PC-9 (cell line): ENCODE data around the gene TRAF2. TPM values are rescaled to one million over a fixed set of nuclear protein-coding genes. Genes with fewer than 3 reads are reported as not detected.

Experiments used
- BruUV-seq: library from RNA; stranded (reverse); fragments of 400-500 nt; replicated peaks from 2 replicates; lab custom pipeline; 2021; lab: Mats Ljungman, UMichigan
- CTCF ChIA-PET: fragments of 300-600 bp; sonication (Branson Sonifier 250); formaldehyde crosslinking; loops from one replicate; lab custom pipeline; 2022; ENCODE audit warnings: antibody characterized with exemption; lab: Charles Lee
- POLR2A ChIA-PET: fragments of 300-600 bp; sonication (Branson Sonifier 250); formaldehyde crosslinking; loops from one replicate; lab custom pipeline; 2022; ENCODE audit warnings: antibody characterized with exemption; ENCODE audit not compliant: unreplicated experiment; lab: Charles Lee
- DNase-seq, 2 experiments: peaks; one replicate each; pipeline versions ENCODE4 v3.0.0 to v3.0.0-alpha.2; 2015 to 2022; ENCODE audit warnings: mixed read lengths in 1 of 2
- H2AFZ ChIP-seq: fragments of 200-600 bp; sonication (generic); 2 replicates; pipeline ENCODE4 v1.8.1; 2017; ENCODE audit warnings: antibody characterized with exemption
- H3F3A ChIP-seq: fragments of 200-600 bp; sonication (generic); 2 replicates; pipeline ENCODE4 v1.8.1; 2017; ENCODE audit warnings: antibody characterized with exemption, mild to moderate bottlenecking, low read depth; ENCODE audit not compliant: insufficient read depth
- H3K27ac ChIP-seq: fragments of 200-600 bp; sonication (generic); 2 replicates; pipeline ENCODE4 v1.6.1; 2016; ENCODE audit warnings: mixed run types
- H3K27me3 ChIP-seq: fragments of 200-600 bp; sonication (generic); 2 replicates; pipeline ENCODE4 v1.6.1; 2016; ENCODE audit warnings: low read depth, mixed run types; ENCODE audit not compliant: insufficient read depth
- H3K36me3 ChIP-seq: fragments of 200-600 bp; sonication (generic); 2 replicates; pipeline ENCODE4 v1.6.1; 2016; ENCODE audit warnings: low read depth, mixed run types
- H3K4me1 ChIP-seq: fragments of 200-600 bp; sonication (generic); replicated peaks from 2 replicates; pipeline ENCODE4 v1.6.1; 2016; ENCODE audit warnings: mixed run types; ENCODE audit not compliant: insufficient read depth
- H3K4me2 ChIP-seq: fragments of 200-600 bp; sonication (generic); 2 replicates; pipeline ENCODE4 v1.6.1; 2017; ENCODE audit warnings: mixed run types
- H3K4me3 ChIP-seq: fragments of 200-600 bp; sonication (generic); 2 replicates; pipeline ENCODE4 v1.6.1; 2016; ENCODE audit warnings: mixed run types
- H3K79me2 ChIP-seq: fragments of 200-600 bp; sonication (generic); 2 replicates; pipeline ENCODE4 v1.6.1; 2017; ENCODE audit warnings: low read depth, mixed run types
- H3K9me2 ChIP-seq: fragments of 200-600 bp; sonication (generic); 2 replicates; pipeline ENCODE4 v1.8.1; 2017; ENCODE audit warnings: mild to moderate bottlenecking; ENCODE audit not compliant: insufficient read depth
- H3K9me3 ChIP-seq: fragments of 200-600 bp; sonication (generic); 2 replicates; pipeline ENCODE4 v1.8.1; 2016; ENCODE audit warnings: low read depth; ENCODE audit not compliant: insufficient read depth
- H4K20me1 ChIP-seq: fragments of 200-600 bp; sonication (generic); 2 replicates; pipeline ENCODE4 v1.8.1; 2017; ENCODE audit not compliant: insufficient read depth
- EZH2 ChIP-seq: fragments of 200-600 bp; sonication (generic); IDR thresholded peaks from 2 replicates; pipeline ENCODE4 v1.8.0; 2017; ENCODE audit warnings: antibody characterized with exemption, low read depth
- intact Hi-C: fragments of 100-400 bp; cut with micrococcal nuclease; formaldehyde crosslinking; loops from one replicate; pipeline ENCODE4 v1.10.0; 2022; ENCODE audit not compliant: unreplicated experiment
- total RNA-seq: library from RNA; stranded (reverse); gene quantifications from 2 replicates; pipeline ENCODE4 v1.2.3, GENCODE V29; 2021
- TF ChIP-seq, protein P1 (sequence below): fragments of 200-600 bp; sonication (generic); conservative IDR thresholded peaks from 2 replicates; pipeline ENCODE4 v1.6.1; 2017; ENCODE audit warnings: mixed run types, antibody characterized with exemption, mild to moderate bottlenecking, moderate library complexity

TRAF2 gene
- total RNA-seq, 1 experiment from 2014 or later, result 42.7 TPM

DNA sequence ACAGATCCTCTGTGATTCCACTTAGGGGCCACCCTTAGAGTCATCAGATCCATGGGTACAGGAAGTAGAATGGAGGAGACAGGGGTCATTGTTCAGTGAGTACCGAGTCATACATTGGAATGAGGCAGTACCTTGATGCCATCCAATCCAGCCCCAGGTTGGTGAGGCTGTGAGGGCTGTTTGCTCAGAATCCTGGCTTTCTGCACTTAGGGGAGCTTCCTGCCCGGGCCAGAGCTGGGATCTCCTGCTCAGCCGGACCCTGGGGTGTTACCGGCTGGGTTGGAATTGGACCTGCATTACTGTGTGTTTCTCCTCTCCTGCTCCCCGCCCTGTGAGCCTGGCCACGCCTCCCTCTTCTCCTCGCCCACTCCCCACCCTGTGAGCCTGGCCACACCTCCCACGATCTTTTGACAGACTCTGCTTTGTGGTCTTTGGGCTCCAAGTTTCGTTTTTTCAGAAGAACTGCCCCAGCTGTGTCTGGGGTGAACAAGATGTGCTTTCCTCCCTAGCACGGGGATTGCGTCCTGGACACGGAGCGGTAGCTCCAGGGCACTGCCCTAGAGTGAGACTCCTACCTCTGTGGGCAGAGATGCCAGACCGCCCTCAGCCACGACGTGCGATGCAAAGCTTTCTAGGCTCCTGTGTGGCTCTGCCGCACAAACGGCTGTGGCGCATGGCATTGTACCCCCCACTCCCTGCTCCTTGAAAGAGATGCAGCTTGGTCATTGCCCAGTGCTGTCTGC, 15.4 kb downstream of the TRAF2 start:
- intact Hi-C loops, result loop anchor here (1.0 to 5.0 kb wide), 4 partner anchors 16 to 52 kb away; partner anchors contain the start of genes EDF1, FBXW5 and PHPT1

DNA sequence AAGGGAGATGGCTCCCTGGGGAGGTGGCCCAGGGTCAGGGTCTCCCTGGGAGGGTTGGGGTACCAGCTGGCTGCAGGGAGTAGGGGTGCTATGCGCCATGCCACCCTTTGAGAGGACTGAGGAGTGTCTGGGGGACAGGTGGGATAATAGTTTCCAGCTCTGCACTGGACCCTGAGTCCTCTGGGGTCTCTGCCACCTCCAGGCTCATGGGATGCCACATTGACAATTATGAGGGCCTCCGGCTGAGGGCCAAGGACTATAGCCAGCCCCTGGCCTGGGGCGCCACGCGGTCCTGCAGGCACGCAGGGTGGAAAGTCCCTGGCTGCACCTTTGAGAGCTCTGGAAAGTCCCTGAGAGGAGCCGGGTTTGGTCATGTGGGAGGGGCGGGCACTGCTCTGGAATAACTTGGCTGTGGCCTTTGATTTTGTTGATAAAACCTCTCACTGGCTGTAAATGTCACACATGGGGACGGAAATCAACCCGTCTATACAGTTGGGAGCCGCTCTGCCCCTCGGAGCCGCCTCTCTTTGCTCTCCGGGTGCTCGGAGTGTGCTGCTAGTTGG, 16.0 kb downstream of the TRAF2 start:
- peaks cover 44% of the 10 kb centered on the region for H3K4me1 ChIP-seq
- H3F3A ChIP-seq, result peaks cover 57% of the 10 kb centered on the region
- ChIA-PET POLR2A (interaction anchor here (0.5 to 1.0 kb wide), 4 partner anchors 16 to 338 kb away, joined by 3 to 19 read pairs (median 6); partner anchors contain the start of genes CLIC3 and TRAF2), CTCF (no interaction called here)
- peaks cover 21% of the 10 kb centered on the region for H3K79me2 ChIP-seq
- peak overlapping the region; percentile 99 for H3K27ac ChIP-seq
- peak; percentile 84 to 87 for DNase-seq
- no peaks in the 10 kb centered on the region for H3K9me2 ChIP-seq
- H2AFZ ChIP-seq, result no peak overlapping the region
- H3K9me3 ChIP-seq, result no peaks in the 10 kb centered on the region
- no peaks in the 10 kb centered on the region for H3K27me3 ChIP-seq
- H4K20me1 ChIP-seq, result no peaks in the 10 kb centered on the region
- TF ChIP-seq, protein P1, sequence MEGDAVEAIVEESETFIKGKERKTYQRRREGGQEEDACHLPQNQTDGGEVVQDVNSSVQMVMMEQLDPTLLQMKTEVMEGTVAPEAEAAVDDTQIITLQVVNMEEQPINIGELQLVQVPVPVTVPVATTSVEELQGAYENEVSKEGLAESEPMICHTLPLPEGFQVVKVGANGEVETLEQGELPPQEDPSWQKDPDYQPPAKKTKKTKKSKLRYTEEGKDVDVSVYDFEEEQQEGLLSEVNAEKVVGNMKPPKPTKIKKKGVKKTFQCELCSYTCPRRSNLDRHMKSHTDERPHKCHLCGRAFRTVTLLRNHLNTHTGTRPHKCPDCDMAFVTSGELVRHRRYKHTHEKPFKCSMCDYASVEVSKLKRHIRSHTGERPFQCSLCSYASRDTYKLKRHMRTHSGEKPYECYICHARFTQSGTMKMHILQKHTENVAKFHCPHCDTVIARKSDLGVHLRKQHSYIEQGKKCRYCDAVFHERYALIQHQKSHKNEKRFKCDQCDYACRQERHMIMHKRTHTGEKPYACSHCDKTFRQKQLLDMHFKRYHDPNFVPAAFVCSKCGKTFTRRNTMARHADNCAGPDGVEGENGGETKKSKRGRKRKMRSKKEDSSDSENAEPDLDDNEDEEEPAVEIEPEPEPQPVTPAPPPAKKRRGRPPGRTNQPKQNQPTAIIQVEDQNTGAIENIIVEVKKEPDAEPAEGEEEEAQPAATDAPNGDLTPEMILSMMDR, result no peak; the same call in 1 of the 2 replicates
- TF ChIP-seq EZH2, result no peak
- H3K4me3 ChIP-seq, result peak overlapping the region; percentile 44; the same call in 1 of the 2 replicates
- intact Hi-C loops, result loop anchor here (5.0 kb wide), 1 partner anchor 35 kb away; the partner anchor contains the start of gene EDF1
- BruUV-seq, result no TSS peak
- H3K36me3 ChIP-seq, result peaks cover 17% of the 10 kb centered on the region
- H3K4me2 ChIP-seq, result peak overlapping the region; percentile 85

More for the DNA sequence above, 15.4 kb downstream of the TRAF2 start:
- Histone ChIP-seq H3K4me1 (peaks cover 44% of the 10 kb centered on the region), H3K9me3 (no peaks in the 10 kb centered on the region), H4K20me1 (no peaks in the 10 kb centered on the region), H3K36me3 (peaks cover 17% of the 10 kb centered on the region), H2AFZ (peak overlapping the region; percentile 68; the same call in 1 of the 2 replicates), H3F3A (peaks cover 57% of the 10 kb centered on the region), H3K4me2 (peak overlapping the region; percentile 85), H3K9me2 (no peaks in the 10 kb centered on the region), H3K27ac (peak overlapping the region; percentile 99), H3K4me3 (peak overlapping the region; percentile 44; the same call in 1 of the 2 replicates), H3K27me3 (no peaks in the 10 kb centered on the region), H3K79me2 (peaks cover 21% of the 10 kb centered on the region)
- CTCF ChIA-PET, result interaction anchor here (0.6 kb wide), 1 partner anchor 34 kb away, joined by 7 read pairs; no protein-coding TSS in a partner anchor
- POLR2A ChIA-PET, result interaction anchor here (0.5 to 1.1 kb wide), 9 partner anchors 15 to 128 kb away, joined by 3 to 27 read pairs (median 5); partner anchors contain the start of genes CLIC3, FBXW5 and TRAF2
- peak; percentile 91 to 96 for DNase-seq
- TF ChIP-seq, protein P1, result no peak
- no peak for TF ChIP-seq EZH2
- BruUV-seq, result TSS peak; percentile 58

DNA sequence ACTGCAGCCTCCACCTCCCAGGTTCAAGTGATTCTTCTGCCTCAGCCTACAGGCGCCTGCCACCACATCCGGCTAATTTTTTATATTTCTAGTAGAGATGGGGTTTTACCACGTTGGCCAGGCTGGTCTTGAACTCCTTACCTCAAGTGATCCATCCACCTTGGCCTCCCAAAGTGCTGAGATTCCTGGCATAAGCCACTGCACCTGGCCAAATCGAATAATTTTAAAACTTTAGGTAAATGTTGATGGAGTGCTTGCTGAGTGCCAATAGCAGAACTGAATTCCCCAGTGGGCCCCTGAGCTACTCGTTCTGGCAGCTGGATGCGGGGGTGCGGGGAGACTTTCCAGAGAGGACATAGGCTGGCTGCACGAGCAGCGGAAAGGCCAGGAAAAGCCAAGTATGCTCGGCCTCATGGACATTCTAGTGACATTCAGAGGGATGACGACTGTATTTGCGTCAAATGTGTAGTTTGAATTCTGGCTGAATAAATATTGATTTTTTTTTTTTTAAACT, 16.8 kb downstream of the TRAF2 start:
- Histone ChIP-seq H3K27me3 (no peaks in the 10 kb centered on the region), H3K9me2 (no peaks in the 10 kb centered on the region), H2AFZ (no peak overlapping the region), H3K36me3 (peaks cover 17% of the 10 kb centered on the region), H3K4me1 (peaks cover 44% of the 10 kb centered on the region), H3K4me3 (no peak overlapping the region), H3K79me2 (peaks cover 21% of the 10 kb centered on the region), H4K20me1 (no peaks in the 10 kb centered on the region), H3K27ac (peak overlapping the region; percentile 99), H3F3A (peaks cover 57% of the 10 kb centered on the region), H3K4me2 (peak overlapping the region; percentile 85), H3K9me3 (no peaks in the 10 kb centered on the region)
- DNase-seq, result no peak
- intact Hi-C loops, result loop anchor here (5.0 kb wide), 1 partner anchor 36 kb away; the partner anchor contains the start of gene EDF1
- CTCF ChIA-PET, result no interaction called here
- BruUV-seq, result no TSS peak
- POLR2A ChIA-PET, result interaction anchor here (0.5 to 1.0 kb wide), 4 partner anchors 16 to 338 kb away, joined by 5 to 19 read pairs (median 6); partner anchors contain the start of genes CLIC3 and TRAF2
- TF ChIP-seq, protein P1, result no peak
- TF ChIP-seq EZH2, result no peak
